NOMO-1 treated with DMSO at 0.1 percent for 48 hours (cell line): ENCODE results near the gene RPGRIP1.
"Not testable (repeated sequence)": the region's sequence is repeated elsewhere in the genome, so short reads cannot be mapped to it uniquely, and the experiment has no call there.

Source experiments
- DNase-seq: peaks from one replicate; lab custom pipeline; 2025; ENCODE audit not compliant: unreplicated experiment; lab: John Stamatoyannopoulos, UW

Gene RPGRIP1

DNA sequence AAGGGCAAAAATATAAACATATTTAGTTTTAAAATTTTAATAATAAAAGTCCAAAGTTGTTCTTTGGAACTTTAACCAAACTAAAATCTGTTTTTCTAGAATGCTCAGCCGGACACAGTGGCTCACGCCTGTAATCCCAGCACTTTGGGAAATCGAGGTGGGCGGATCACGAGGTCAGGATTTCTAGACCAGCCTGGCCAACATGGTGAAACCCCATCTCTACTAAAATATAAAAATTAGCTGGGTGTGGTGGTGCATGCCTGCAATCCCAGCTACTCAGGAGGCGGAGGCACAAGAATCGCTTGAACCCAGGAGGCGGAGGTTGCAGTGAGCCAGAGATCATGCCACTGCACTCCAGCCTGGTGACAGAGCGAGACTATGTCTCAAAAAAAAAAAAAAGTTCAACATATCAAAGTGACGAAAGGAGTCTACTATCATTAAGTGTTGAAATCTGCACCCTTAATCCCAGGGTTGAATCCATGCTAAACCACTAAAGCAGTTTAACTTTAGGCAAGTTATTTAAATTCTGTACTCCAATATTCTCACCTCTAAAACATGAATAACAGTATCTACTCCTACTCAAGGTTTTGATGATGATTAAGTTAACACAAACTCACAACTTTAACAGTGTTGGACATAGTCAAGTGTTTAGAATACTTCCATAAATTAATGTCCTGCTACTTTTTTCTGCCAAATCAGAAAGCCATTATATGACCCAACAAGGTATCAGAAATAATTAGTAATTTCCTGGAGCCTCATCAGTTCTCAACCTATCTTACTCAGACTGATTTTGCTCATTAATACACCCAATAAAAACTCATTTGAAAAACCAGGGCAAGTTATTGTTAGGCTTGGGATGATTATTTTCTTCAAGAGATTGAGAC, 21.6 kb upstream of the RPGRIP1 start:
- no peak for DNase-seq

DNA sequence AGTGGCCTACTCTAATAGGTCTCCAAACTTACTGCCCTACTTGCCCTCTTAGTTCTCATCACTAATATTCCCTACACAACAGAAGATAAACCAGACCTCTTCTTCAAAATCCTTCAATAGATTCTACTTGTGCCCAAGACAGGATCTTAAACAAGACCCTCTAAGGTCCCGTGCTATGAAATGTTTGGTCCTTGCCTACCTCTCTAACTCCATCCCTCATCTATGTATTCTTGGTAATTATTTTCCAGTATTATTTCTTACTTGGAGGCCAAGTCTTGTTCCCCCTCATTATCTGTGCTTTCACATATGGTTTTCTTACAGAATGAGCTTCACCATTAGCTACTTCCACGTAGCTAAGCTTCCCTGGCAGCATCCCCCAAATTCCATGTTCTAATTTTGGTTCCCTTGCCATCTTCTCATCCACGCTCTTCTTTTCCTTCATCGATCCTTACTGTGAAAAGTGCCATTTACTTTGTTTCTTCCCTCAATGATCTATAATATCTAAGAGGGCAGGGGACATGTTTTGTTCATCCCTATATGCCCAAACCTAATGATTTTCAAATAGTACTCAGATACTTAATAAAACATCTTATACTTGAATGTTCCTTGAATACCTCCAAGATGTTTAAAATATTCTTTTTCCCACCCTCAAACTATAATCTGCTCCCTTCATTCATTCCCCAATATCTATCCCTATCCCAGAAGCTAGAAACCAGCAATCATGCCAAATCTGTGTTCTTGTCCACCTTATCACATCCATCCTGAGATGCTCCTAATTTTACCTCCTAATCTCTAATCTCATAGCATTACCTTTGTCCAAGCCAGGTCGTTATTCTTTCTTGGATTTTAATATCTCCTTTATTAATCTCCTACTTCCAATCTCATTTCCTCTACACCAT, 20.7 kb upstream of the RPGRIP1 start:
- no peak for DNase-seq

DNA sequence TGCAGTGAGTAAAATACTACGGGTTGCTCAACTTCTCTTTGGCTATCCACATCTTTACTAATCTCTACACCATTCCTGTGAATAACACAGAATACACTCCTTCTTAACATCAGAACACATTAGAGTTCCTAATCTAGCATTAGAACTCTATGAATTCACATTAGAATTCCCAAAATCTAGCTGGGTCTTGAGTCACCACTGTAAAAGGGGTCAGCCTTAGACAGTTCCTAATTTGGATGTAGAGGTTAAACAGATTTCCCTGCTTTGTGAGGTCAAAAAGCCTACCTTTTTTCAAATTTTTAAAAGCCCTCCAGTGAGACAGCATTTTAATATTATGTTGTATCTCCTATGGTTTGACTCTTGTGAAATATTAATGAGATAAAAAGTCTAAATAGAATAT, 18.1 kb upstream of the RPGRIP1 start:
- no peak for DNase-seq

DNA sequence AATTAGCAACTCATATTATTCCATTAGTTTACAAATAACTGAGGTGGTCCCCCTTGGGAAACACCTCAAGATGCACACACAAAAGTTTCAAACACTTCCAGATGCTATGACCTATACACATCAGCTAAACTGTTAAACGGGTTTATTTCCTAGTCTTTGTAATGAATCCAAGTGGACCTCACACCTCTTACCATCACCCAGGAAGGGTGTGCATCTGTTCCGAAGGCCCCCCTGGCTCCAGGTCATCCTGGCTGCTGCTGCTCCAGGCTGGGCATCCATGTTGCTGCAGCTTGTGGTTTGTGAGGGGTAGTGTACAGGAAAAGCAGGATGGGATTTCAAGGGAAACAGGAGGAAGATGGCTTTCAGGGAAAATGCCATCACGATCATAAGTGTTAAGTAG, 17.5 kb upstream of the RPGRIP1 start:
- no peak for DNase-seq

DNA sequence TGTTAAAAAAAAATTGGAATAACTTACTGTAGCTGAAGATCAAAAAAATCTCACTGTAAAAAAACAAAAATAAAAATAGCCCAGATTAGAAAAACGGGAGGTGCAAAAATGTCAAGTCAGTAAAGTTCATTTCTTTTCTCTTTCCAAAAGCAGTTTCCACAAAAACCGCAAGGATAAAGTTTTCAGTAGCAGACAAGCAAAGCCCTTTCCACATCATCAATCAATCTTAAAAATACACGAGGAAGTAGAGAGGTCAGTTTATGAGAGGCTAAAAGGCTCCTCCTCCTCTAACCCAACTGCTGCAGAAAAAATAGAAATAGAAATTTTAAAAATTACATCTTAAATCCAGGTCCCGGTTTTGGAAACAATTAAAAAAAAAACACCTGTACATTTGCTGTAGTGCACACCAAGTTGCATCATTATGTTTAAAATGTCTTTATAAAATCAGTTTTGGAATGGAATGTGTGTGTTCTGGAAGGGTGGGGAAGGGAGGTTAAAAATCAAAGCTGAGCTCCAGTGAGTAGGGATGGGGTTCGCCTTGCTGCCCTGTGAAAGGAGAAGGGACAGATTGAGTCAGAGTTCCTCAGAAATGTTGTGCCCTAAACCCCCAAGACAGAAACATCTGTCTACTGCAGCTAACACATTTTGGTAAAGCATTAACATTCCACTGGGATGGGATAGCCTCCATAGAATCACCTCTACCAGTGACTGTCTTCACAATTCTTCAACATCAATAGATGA, 16.4 kb upstream of the RPGRIP1 start:
- peak; percentile 85 for DNase-seq

DNA sequence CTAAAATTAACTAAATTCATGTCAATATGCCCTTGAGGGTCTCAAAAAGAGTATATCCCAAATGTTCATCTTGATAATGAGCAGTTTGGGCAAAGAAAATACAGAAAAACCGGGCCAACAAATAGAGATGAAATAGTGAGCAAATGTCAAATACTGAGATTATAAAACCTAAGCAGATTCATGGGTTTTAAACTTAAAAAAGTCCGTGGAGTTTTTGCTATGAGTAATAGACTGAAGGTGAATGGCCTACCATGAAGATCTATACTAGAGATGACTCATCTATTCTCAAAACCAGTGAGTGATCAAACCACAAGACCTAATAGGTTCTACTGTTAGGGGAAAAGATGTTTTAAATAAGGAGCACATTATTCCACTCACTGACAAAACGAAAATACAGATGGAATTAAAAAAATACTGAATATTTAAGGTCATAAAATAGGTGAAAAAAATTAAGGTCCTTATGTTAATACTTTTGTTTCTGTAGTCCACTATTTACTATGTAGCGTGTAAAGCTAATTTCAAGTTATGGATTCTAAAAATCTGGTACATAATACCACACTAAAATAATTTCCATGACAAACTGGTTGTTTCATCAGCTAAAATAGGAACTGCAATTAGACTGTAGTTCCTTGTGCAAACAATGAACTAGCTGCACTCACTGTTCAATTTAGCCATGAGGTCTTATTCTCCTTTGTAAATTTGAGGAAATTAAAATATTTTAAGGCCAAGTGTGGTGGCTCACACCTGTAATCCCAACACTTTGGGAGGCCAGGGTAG, 15.7 kb upstream of the RPGRIP1 start:
- DNase-seq, result peak; percentile 70

DNA sequence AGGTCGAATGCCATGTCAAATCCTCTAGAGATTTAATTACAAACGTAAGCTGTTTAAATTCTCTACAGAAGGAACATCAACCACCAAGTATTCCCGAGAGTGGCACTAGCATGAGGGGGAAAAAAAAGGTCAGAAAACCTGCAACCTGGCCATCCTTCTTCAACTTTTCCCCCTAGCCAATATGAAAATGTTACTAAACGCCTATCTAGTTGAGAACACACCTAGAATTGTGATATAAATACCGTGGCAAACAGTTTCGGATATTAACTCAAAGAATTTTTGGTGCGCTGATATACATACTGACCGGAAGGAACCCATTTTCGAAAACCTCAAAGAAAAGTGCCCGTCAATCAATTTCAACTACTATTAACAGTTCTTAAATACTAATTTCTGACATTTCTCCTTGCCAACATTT, 12.4 kb upstream of the RPGRIP1 start:
- no peak for DNase-seq

DNA sequence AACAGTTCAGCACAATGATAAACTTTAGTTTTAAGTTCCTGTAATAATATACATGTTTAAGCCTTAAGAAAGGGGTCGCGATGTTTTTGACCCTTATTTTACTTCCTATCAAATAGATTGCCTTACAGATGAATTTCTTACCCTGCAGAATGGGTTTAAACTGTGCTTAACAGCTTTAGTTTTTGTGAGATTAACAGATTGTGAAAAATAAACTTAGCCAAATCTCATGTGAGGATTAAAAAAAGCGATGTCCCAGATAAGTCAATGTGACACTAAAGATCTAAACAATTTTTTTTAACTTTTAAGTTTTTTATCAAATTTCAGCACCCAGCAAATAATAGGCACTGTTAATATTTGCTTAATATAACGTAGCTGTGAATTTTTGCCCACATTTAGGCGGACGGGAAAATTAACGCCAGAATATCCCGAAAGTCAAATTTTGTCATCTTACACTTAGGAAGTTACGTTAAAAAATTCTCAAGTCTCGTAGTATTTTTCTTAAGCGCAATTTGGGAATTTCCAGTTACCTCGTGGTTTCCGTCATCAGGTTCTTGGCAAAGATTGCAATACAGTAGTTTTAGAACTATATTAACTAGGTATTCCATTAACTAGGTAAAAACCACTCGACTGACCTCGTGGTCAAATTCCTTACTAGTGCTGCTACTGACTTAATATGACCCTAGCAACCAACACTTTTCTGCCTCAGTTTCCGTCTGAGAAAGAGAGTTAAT, 11.8 kb upstream of the RPGRIP1 start:
- no peak for DNase-seq

DNA sequence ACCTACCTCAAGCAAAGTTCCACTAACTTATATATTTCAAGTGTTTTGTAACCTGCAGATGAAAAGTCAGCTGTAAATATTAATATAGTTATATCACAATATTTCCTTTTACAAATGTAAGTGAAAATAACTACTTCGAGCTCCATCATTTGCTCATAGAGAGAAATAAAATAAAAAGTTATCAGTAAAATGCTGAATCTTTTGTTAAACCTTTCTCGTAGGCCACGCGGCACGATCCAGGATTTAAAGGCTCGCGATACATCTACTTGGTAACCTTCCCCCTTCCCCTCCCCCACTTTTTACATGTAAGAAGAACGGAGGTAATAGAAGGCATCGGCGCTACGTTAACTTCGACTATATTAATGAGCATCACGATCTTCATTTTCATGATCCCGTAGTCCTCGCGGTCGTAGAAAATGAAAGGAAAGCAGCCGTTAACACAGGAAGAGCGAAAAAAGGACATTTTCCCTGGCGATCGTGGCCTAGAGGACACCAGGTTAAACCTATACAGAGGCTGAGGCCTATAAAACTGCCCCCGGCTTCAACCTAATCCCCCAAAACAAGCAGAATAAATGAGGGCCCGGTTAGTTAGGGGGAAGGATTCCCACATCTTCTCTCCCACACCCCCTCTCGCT, 11.1 kb upstream of the RPGRIP1 start:
- peak; percentile 43 for DNase-seq

DNA sequence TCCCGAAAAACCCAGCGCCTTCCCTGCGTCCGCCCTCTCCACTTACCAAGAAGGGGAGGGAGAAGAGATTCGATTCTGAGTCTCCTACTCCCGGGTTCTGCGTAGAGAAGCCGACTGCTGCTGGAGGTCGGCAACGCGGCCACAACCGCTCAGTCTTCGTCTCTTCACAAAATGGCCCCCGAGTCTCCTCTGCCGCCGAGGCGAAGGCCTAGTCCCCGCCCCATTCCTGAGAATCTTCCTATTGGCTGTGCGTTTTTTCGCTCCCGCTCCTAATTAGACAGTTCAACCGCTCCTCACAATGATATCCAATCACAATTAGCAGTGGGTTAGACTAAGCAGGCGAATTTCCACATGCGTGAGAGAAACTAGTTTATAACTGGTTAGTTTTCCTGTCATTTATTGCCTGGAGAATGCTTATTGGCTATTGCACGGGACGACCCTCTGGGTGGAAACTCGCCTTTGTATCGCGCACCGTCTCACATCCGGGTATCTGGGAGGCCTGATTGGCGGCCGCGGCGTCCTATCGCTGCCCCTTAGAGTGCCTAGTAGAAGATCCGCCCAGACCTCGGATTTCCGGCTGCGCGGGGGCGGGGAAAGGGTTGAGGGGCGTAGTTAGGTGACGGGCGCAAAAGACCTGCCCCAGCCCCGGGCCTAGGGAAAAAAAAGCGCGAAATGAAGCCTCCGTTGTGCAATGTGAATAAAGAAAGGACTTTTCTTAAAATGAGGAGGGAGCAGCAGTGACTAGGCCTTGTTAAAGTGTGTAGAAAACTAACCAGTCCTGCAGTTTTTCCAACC, 10.4 kb upstream of the RPGRIP1 start, which contains the start of gene HNRNPC:
Gene HNRNPC (minus strand): TSS at position 191 of the 795 bp plus-strand sequence. CDS start 35,249 bp downstream, outside the sequence.
- DNase-seq, result peak; percentile 99

DNA sequence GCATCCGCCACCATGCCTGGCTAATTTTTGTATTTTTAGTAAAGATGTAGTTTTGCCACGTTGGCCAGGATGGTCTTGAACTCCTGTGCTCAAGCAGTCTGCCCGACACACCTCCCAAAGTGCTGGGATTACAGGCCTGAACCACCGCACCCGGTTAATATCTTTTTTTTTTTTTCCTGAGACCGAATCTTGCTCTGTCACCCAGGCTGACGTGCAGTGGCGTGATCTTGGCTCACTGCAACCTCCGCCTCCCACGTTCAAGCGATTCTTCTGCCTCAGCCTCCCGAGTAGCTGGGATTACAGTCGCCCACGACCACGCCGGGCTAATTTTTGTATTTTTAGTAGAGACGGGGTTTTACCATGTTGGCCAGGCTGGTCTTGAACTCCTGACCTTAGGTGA, 7.2 kb upstream of the RPGRIP1 start:
- DNase-seq, result not testable (repeated sequence)

DNA sequence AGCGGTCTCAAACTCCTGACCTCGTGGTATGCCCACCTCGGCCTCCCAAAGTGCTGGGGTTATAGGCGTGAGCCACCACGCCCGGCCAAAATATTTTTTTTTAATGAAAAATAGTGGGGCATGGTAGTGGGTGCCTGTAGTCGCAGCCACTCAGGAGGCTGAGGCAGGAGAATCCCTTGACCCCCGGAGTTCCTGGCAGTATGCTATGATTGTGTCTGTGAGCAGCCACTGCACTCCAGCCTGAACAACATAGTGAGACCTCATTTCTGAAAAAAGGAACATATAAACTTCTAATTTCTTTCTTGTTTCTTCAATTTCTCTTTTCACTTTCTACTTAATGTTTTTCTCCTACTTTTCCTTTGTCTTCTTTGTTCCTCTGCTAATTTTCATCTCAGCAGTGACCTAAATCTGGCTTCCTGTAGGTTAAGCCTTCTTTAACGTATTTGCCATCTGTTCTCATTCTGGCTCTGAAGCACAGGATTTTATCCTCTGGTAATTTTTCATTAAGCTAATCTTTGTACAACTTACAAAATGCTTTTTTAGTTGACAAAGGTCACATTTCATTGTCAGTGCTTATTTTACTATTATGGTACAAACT, 4.5 kb upstream of the RPGRIP1 start:
- no peak for DNase-seq

DNA sequence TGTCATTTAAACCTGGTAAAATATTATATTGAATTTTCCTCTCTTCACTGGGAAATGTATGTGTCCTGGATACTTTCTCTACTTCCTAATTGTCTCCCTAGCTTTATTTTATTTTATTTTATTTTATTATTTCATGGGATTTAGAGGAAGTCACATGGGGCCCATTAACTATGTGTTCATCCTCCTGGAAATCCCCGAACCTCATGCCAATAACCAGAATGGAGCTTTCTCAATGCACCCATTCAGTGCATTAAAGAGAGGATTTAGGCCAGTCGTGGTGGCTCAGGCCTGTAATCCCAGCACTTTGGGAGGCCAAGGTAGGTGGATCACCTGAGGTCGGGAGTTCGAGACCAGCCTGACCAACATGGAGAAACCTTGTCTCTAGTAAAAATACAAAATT, 1.3 kb upstream of the RPGRIP1 start:
- no peak for DNase-seq

DNA sequence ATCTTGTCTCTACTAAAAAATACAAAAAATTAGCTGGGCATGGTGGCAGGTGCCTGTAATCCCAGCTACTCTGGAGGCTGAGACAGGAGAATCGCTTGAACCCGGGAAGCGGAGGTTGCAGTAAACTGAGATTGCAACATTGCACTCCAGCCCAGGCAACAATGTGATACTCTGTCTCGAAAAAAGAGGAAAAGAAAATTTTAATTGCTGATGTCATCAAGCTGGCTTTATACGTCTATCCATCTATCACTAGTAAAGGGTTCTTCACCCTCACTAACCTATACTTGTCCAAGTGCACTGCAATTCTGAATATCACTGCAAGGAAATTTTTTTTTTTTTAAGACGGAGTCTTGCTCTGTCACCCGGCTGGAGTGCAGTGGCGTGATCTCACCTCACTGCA, 2.0 kb downstream of the RPGRIP1 start:
- not testable (repeated sequence) for DNase-seq

DNA sequence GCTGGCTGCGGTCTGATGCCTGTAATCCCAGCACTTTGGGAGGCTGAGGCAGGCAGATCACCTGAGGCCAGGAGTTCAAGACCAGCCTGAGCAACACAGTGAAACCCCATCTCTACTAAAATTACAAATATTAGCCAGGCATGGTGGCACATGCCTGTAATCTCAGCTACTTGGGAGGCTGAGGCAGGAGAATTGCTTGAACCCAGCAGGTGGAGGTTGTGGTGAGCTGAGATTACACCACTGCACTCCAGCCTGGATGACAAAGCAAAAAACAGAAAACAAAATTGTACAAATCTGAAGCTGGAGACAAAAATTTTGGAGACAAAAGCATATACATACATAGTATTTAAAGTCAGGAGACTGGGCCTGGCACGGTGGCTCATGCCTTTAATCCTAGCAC, 6.6 kb downstream of the RPGRIP1 start:
- DNase-seq, result not testable (repeated sequence)

DNA sequence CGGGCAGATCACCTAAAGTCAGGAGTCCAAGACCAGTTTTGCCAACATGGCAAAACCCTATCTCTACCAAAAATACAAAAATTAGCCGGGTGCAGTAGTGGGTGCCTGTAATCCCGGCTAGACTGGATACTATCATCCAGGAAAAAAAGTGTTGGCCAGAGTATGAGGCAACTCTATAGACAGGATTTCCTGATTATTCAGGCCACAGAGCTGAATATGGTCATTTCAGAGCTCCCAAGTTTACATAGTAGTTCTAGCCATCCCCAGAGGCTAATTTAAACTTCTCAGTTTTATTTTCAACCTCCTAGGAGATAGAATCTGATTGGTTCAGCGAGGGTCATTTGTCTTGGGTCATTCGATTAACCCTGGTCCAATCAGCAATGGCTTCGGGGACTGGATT, 7.3 kb downstream of the RPGRIP1 start:
- DNase-seq, result no peak

DNA sequence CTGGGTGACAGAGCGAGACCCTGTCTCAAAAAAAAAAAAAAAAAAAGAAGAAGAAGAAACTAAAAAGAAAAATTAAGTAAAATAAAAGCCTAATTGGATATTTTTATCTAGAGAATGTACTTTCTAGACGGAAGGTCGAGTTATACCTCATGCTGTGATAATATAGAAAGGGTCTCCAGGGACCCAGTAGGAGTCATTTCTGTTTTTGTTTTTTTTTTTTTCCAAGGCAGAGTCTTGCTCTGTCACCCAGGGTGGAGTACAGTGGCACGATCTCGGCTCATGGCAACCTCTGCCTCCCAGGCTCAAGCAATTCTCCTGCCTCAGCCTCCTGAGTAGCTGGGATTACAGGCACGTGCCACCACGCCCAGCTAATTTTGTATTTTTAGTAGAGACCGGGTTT, 14.1 kb downstream of the RPGRIP1 start:
- not testable (repeated sequence) for DNase-seq

DNA sequence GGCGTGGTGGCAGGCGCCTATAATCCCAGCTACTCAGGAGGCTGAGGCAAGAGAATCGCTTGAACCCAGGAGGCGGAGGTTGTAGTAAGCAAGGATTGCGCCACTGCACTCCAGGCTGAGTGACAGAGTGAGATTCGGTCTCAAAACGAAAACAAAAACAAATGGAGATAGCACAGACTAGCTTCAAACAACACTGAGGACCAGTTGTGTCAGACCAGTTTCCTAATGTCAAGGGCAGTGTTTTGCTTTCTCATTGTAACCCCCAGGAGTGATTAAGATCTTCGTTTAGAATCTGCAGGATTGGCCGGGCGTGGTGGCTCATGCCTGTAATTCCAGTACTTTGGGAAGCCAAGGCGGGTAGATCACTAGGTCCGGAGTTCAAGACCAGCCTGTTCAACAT, 18.5 kb downstream of the RPGRIP1 start:
- DNase-seq, result no peak
